GM21825 (cell line): Measurements from ENCODE around the gene LGALS12.

ENCODE experiments used
- ATAC-seq: cut with Tn5 transposase; IDR thresholded peaks from one replicate; pipeline ENCODE4 v1.9.1; 2021; ENCODE audit warnings: mild to moderate bottlenecking, moderate library complexity; ENCODE audit not compliant: unreplicated experiment

Gene LGALS12

GRCh38 chr11:63558459-63559157 is 52.7 kb downstream of the LGALS12 start:
- ATAC-seq: no peak

- ATAC-seq: no peak
Measured at GRCh38 chr11:63560506-63561180, 54.8 kb downstream of the LGALS12 start.

- no peak for ATAC-seq
Measured at GRCh38 chr11:63563201-63564055, 57.5 kb downstream of the LGALS12 start, which contains the start of gene PLAAT2. PLAAT2 (minus strand) TSS chr11:63563379; CDS start chr11:63563324, 55 bp downstream.

GRCh38 chr11:63564056-63564774 is 58.3 kb downstream of the LGALS12 start:
- peak; percentile 53 for ATAC-seq

DNA sequence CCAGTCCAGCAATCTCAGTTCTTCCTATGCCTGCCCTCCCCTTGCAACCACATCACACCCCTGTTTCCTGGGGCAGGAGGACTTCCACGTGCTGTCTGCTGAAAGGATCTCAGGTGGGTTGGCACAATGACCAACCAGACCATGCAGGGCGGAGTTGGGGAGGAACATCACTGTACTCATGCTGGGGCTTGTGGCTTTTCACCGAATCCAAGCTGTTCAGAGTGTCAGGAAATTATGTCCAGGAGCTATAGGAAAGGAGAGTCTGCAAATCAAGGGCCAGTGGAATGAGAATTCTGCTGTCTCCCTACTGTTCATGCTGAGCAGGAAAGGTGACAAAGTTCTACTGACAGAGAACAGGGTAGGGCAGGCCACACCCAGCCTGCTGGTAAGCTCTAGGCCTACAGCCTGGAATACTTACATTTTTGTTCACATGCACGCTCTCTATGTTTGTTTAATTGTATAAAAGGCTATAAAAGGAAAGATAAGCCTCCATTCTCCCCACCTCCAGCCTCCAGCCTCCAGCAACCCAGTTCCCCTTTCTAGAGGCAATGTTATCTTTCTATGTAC is 59.0 kb downstream of the LGALS12 start:
- ATAC-seq: no peak
